HTERT RPE-1 (cell line): ENCODE data around the gene AKAP1.

Experiments used
- in situ Hi-C: fragments of 300-500 bp; cut with MboI; formaldehyde crosslinking; loops from 4 replicates; pipeline ENCODE4 v1.14.3; 2020; ENCODE audit warnings: low sequenced_read_pairs

The AKAP1 gene

DNA sequence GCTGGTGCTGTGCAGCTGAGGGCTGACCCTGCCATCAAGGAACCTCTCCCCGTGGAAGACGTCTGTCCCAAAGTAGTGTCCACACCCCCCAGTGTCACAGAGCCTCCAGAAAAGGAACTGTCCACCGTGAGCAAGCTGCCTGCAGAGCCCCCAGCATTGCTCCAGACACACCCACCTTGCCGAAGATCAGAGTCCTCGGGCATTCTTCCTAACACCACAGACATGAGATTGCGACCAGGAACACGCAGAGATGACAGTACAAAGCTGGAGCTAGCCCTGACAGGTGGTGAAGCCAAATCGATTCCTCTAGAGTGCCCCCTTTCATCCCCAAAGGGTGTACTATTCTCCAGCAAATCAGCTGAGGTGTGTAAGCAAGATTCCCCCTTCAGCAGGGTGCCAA lies 20.5 kb downstream of the AKAP1 start:
- in situ Hi-C loops, result no loop called here

DNA sequence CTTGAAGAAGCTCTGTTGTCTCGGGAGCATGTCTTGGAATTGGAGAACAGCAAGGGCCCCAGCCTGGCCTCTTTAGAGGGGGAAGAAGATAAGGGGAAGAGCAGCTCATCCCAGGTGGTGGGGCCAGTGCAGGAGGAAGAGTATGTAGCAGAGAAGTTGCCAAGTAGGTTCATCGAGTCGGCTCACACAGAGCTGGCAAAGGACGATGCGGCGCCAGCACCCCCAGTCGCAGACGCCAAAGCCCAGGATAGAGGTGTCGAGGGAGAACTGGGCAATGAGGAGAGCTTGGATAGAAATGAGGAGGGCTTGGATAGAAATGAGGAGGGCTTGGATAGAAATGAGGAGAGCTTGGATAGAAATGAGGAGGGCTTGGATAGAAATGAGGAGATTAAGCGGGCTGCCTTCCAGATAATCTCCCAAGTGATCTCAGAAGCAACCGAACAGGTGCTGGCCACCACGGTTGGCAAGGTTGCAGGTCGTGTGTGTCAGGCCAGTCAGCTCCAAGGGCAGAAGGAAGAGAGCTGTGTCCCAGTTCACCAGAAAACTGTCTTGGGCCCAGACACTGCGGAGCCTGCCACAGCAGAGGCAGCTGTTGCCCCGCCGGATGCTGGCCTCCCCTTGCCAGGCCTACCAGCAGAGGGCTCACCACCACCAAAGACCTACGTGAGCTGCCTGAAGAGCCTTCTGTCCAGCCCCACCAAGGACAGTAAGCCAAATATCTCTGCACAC lies 21.2 kb downstream of the AKAP1 start:
- in situ Hi-C loops, result no loop called here

DNA sequence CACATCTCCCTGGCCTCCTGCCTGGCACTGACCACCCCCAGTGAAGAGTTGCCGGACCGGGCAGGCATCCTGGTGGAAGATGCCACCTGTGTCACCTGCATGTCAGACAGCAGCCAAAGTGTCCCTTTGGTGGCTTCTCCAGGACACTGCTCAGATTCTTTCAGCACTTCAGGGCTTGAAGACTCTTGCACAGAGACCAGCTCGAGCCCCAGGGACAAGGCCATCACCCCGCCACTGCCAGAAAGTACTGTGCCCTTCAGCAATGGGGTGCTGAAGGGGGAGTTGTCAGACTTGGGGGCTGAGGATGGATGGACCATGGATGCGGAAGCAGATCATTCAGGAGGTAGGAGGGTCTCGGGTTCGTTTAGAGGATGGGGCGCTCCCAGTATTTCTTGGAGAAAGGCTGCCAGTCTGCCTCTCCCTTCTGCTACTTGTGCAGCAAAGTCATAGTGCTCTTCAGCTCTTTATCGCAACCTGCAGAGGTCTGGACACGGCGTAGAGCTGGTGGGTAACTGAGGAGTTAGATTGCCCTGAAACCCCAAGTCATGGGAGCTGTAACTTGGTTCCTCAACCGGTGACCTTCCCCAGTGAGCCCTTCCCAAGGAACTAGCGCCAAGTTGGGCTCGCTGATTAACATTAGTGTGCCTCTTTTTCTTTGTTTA lies 21.9 kb downstream of the AKAP1 start:
- in situ Hi-C loops, result no loop called here

DNA sequence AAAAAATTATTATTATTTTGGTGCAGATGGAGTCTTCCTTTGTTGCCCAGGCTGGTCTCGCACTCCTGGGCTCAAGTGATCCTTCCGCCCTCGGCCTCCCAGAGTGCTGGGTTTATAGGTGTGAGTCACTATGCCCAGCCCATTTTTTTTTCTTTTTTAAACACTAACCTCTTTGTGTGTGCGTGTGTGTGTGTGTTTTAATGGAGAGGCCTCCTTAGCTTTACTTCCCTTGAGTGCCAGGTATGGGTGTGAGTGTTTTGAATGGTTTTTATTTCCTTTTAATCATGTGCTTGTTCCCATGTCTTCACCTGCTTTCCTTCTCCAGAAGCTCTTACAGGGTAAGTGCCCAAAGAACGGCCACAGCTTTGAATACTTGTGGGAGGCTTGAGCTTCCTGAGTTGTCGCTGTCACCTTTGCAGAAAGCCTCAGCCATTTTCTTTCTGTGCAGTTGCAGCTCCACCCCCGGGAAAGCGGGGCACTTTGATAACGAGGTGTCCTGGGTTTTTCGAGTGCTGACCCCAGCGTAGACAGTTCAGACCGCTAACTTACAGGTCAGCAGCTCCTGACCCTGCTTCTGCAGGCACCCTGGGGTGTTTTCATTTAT lies 22.6 kb downstream of the AKAP1 start:
- in situ Hi-C loops, result no loop called here

DNA sequence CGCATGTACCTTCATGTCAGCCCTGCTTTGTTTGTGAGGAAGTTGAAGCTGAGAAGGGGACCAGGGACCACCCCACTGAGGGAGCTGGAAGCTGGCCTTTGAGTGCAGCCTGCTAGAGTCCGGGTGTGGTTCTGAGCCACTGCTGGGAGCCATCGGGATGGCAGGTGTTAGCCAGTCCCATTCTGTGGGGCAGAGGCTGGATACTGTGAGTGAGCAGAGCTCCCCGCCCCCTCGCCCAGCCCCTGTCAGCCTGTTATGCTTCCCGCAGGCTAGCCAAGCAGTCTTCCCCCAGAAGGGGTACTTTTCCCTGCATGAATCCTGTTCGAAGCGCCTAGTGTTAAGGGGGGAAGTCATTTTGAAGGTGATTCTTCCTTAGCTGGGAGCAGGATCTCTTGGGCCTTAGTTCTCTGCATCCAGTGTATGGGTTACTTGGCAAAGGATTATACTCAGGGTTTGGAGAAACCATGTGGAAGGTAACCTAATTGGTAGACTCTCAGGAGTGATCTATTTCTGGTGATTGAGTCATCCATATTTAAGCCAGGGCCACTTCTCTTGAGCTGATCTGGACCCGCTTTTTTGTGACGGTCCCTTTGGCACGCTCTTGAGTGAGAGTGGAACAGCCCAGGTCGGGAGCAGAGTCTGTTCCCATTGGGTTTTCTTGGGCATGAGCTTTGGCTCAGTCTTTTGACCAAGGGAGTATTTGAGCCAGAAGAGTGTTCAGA lies 23.8 kb downstream of the AKAP1 start:
- in situ Hi-C loops, result no loop called here

DNA sequence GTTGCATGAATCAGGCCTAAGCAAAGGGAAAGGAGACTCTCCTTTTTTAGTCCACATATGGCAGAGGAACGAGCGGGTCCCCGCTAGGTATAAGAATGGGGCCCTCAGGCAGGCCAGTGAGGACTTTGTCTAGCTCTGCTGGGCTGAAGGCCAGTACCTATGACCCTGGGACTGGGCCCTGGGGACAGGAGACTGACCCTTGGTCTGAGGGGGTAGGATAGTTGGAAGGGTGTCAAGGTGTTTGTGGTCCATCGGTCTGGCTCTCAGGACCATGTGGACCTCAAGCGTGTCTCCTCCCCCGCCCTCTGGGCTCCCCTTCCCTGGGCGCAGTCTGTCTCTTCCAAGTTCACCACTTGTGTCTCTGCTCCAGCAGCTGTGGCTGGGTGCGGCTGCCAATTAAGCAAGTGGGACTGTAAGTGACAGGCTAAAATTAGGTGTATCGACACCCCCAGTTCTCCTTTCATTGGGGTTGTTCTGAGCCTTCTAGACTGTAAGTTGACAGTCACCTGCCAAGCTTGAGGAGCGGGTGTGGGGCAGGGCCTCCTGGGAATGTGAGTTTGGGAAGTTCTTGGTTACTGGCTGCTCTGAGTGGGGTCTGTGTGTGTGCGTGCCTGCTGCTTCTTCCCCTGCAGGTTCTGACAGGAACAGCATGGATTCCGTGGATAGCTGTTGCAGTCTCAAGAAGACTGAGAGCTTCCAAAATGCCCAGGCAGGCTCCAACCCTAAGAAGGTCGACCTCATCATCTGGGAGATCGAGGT lies 24.5 kb downstream of the AKAP1 start:
- in situ Hi-C loops, result no loop called here

DNA sequence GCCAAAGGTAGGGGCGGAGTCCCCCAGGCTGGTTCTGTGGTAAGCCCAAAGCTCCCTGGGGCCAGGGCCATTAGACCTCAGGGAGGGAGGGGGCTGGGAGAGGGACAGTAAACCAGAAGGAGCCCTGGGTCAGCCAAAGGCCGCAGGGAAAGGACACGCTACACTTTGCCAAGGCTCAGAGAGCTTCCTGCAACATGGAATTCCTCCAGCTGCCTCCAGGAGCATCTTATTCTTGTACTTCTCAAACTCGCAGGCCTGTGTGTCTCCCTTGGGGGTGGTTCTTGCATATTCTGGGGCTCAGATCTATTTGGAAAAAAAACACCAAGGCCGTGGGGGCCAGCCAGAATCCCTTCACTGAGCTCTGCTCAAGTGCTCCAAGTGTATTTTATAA lies 25.1 kb downstream of the AKAP1 start:
- in situ Hi-C loops, result no loop called here

DNA sequence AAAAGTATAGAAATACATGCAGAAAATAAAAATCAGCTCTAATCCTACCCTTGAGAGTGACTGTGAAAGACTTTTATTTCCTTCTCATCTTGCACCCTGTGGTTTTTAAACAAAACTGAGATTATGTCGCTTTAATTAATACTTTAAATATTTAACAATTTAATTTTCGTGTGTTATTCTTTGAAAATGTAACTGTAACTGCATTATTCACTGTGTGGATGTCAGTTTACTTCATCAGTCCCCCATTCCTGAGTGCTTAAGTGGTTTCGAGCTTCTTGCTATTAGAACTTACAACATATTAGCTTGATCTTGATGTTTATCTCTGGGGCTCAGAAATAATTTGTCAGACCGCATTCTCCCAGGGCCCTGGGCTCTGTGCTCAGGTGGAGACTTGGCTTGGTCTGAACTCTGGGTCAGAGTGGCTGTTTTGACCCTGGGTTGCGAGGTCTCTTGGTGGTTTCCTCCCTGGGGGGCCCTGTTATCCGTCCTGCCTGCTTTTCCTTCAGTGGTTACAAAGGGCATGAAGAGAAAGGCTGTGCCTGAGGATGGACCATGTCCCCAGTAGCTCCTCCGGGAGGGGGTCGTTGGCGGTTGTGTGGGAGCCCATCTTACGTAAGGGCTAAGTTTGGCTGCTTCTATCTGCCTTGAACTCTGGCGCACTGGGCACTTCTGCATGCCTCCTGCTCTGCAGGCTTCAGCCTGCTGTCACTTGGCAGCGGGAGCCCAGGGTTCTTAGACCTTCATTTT lies 25.7 kb downstream of the AKAP1 start:
- in situ Hi-C loops, result no loop called here

DNA sequence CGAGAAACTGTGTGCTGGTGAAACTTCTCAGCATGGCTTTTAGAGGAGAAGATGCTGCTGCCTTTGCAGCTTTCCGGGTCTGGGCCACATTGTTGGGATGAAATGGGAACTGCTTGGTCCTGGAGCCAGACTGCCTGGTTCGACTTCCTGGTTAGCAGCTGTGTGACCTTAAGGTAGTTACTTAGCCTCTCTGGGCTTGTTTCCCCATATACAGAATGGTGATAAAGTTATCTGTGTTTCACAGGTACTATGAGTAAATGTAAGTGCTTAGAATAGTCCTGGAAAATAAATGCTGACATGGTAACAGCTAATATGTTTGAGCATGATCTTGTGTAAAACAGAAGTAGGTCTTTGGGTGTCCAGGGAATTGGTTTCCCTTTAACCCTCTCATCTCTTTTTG lies 26.3 kb downstream of the AKAP1 start:
- in situ Hi-C loops, result no loop called here

DNA sequence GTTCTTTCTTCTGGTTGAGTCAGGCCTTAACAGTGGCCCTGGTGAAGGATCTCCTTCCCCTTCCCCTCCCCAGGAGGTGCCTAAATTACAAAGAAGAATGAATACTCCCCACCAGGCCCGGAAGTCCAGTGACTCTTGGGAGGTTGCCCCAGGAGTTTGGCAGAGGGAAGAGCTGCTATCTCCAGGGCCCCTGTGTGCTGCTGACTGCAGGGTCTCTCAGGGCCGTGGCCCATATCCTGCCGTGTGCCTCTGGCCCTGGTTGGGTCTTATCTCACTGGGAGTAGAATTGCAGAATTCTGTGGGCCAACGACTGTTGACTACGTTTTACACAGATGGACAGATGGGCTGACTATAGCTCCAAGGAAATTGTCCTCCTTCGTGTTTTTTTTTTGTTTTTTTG lies 28.0 kb downstream of the AKAP1 start:
- in situ Hi-C loops, result no loop called here

DNA sequence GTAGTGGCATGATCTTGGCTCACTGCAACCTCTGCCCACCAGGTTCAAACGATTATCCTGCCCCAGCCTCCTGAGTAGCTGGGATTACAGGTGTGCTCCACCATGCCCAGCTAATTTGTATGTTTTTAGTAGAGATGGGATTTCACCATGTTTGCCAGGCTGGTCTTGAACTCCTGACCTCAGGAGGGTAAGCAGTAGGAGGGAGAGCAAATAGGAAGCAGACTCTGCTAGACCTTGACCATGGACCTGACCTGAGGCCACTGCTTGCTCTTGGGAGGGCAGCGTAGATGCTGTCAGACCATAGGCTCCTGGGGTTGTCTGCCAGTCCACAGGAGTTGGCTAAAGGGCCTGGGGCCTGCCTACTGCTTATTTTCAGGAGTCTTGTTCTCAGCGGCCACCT lies 28.6 kb downstream of the AKAP1 start:
- in situ Hi-C loops, result no loop called here

DNA sequence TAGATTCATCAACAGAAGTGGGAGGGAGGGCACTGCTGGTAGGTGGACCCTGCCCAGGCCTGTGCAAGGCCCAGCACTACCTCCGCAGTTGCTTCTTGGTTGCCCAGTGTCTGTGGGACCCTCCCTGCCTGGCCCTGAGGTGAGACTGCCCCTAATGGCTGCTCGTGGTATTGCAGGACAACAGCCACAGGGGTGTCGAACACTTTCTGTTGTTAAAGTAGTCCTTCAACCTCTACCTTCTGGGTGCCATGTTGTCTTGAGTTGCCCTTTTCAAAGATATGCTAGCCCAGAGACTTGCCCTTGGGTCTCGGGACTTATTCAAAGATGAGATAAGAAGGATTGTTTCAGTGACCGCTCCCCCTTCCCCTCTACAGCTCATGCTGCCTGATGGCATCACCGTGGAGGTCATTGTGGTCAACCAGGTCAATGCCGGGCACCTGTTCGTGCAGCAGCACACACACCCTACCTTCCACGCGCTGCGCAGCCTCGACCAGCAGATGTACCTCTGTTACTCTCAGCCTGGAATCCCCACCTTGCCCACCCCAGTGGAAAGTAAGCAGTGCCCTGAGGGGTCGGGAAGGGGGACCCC lies 29.1 kb downstream of the AKAP1 start:
- in situ Hi-C loops, result no loop called here

DNA sequence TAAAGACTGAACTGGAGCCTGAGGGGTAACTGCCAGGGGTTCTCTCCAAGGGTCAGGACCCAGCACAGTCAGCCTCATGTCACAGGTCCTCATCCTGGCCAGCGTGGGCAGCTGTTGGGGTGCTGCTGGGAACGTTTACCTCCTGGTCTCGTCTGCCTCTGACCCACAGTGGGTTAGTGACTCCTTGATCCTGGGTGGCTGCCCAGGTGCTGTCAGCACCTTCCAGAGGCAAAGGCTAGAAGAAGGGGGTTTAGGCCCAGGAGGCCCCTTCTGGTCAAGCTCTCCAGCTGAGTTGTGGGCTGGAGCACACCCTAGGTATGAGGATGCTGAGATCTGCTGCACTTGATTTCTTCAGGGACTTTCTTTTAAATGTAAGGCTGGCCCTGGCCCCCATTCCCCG lies 30.3 kb downstream of the AKAP1 start:
- in situ Hi-C loops, result no loop called here

DNA sequence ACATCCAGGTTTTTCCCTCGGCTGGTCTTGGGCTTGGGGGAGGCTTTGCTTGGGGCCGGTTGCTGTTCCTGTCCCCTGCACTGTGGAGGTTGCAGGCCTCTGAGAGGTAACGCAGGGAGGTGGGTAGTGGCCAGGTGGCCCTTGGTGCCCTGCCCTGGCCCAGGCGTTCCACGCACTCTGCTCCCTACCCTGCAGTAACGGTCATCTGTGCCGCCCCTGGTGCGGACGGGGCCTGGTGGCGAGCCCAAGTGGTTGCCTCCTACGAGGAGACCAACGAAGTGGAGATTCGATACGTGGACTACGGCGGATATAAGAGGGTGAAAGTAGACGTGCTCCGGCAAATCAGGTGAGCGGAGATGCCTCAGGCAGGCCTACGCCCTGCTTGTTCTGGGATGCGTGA lies 30.9 kb downstream of the AKAP1 start:
- in situ Hi-C loops, result no loop called here

DNA sequence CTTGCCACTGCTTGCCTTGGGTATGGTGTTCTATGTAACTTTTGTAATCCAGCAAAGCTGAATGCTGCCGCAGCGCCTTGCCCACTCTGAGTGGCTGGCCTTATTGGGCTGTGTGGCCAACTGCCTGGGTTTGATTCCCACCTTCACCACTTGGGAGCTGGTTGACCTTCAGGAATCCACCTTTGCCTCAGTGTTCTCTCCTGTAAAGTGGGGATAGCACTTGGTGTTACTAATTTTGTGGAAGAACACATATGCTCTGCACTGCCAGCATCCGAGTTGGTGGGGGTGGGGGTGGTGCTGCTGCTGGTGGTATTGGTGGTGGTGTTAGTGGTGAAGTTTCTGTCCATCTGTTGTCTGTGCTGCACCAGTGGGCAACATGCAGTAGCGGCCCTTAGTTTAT lies 32.8 kb downstream of the AKAP1 start:
- in situ Hi-C loops, result no loop called here

DNA sequence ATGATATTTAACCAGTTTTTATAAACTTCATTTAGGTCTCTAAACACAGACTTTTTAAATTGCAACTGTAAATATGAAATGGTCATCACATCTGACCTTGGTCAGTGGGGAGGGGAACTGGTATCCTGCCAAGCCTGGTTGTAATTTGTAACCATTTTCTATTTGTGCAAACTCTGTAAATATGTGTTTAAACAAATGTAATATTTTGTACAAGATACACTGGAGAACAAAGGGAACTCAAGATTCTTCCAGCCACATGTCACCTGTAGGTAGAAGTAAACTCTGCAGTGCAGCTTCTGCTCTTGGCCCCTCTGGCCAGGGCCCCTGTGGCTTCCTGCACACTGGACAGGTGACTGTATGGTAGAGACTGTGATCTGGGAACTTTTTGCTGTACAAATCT lies 35.8 kb downstream of the AKAP1 start:
- in situ Hi-C loops, result no loop called here

DNA sequence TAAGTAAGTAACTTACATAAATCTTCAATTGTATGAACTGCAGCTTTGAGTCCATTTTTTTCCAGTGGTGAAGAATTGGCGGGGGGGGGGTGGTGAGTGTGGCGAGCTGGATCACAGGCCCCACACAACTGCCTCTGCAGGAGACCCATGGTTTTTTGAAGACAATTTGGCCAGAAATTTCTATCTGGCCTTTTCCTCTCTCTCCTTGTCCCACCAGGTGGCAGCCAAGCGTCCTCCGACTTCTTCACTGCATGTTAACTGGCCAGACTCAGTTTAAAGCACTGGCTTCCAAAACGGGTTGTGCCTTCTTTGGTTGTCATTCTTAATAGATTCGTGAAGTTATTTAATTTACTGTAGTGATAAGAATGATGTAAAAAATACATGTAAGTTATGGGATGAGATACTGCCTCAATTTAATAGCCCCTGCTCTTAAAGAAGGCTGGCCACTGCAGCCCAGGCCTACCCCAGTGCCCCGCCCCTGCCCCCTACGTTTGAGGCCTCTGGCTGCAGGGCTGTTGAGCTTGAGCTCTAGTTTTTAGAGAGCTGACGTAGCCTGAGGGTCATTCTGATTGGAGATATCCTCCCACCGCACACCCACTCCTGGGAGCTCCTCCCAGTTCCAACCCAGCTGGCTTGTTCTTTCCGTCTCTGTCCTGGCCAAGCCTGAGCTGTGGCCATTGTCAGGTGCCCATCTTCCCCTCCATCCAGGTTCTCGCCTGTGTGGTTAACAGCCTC lies 36.4 kb downstream of the AKAP1 start:
- in situ Hi-C loops, result no loop called here

DNA sequence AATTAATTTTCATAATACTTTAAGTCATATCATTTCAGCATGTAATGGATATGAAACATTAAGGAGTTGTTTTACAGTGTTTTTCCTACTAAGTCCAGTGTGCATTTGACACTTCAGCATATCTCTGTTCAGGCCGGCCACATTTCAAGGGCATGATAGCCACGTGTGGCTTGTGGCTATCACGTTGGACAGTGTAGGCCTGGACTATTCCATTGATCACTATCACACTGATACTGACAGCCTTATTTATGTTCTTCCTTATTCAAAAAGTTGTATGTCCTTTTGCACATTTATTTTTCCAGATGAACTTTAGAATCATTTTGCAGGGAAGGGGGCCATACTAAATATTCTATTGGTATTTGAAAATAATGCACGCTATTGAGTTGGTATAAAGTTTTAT lies 39.0 kb downstream of the AKAP1 start:
- in situ Hi-C loops, result no loop called here

DNA sequence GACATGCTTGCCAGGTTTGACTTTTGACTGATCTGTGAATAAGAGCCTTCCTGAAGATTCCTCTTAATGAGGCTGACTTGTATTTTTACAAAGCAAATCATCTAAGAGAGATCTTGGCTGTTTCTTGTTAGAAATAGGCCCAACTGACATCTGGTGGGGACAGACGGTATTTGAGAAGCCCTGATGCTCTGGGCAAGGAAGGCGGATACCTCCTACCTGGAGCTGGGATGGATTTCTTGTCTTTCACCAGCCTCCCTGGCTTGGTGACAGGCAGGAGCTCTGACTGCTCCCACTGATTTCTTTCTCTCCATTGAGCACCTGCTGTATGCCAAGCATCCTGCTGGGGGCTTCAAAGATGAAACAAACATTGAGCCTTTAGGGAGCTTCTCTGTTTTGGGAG lies 40.4 kb downstream of the AKAP1 start:
- in situ Hi-C loops, result no loop called here
